ENCODE data around the gene RAB11FIP4.

RAB11FIP4 gene

DNA sequence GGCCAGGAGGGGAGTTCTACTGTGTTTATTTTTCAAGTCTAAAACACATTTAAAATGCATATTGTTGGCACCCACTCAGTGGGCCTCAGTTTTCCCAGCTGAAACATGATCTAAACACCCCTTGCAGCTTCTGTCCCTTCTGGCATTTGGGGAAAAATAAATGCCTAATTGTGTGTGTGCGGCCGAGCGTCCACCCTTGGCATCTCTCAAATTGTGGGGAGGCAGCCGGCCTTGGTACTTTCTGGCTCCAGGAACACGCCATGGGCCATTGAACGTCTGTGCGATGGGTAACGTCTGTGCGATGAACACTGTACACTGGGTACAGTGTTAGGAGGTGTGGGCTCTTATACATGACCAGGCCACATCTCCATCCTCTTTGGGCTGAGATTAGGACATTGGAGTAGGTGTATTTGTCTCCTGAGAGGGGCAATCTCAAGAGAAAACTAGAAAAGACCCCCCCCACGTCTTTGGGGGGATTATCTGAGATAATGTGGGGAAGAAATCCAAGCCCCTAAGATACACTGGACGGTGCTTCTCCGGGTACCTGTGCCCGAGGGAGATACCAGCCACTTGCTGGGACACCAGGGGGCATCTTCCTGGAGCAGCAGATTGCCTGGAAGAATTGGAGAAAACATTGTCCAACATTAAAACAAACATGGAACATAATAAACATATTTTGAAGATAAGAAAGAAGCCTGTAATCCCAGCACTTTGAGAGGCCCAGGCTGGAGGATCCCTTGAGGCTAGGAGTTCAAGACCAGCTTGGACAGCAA, 54.9 kb downstream of the RAB11FIP4 start:
- peak; percentile 0 for TF ChIP-seq CTCF (IDR thresholded peaks at IDR 0.05; ENCODE audit: insufficient read depth, missing control alignments)
- FAIRE-seq = no peak
- DNase-seq (ENCODE audit: insufficient read length, low spot score) = no peak

DNA sequence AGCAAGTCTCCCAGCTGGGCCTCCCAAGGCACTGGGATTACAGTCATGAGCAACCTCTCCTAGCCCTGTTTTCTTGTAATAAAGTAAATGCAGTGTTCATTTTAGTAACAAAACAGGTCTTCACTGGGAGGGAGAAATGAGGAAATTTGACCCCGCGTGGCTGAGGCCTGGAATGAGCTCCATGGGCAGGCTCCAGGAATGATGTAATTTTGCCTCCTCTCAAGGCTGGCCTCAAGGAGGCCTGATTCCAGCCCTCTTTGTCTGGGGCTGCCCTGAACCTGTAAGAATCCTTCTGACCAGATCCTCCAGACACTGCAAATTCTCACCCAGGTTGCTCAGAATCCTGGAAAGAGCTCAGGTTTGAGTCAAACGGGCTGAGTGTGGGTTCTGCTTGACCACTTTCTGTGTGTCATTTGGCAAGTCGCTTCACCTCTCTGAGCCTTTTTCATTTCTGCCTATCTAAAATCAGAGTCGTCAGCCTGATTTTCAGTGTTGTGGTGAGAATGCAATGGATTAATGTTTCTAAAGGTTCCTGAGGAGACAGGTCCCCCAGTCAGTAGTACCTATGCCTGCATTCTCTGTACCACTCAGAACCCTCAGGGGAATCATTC, 57.1 kb downstream of the RAB11FIP4 start:
- DNase-seq (ENCODE audit: insufficient read length, low spot score) = no peak
- FAIRE-seq = no peak
- TF ChIP-seq CTCF (IDR thresholded peaks at IDR 0.05; ENCODE audit: insufficient read depth, missing control alignments) = no peak

DNA sequence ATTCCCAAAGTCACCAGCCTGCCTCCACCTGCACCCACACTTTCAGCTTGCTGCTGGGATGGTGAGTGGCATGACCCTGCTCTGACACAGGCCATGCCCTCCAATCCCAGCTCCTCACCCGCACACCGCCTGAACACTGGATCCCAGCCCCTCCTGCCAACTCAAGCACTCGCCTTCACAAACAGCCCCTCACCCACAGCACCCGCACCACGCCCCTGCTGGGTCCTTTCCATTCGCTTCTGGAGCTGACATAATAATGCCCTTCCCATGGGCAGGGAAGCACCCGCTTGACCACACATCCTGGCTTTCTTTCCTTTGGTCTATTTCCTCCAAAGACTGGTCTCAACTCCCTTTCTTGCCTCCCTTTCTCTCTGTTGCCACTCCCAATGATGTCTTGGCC, 57.6 kb downstream of the RAB11FIP4 start:
- no peak for DNase-seq (ENCODE audit: insufficient read length, low spot score)
- no peak for TF ChIP-seq CTCF (IDR thresholded peaks at IDR 0.05; ENCODE audit: insufficient read depth, missing control alignments)
- FAIRE-seq = no peak

- TF ChIP-seq CTCF (IDR thresholded peaks at IDR 0.05; ENCODE audit: insufficient read depth, missing control alignments) = no peak
- FAIRE-seq (no peak), DNase-seq (ENCODE audit: insufficient read length, low spot score) (no peak)
Measured at GRCh38 chr17:31449746-31450145, 58.3 kb downstream of the RAB11FIP4 start.

- DNase-seq (ENCODE audit: insufficient read length, low spot score) (no peak), FAIRE-seq (no peak)
- TF ChIP-seq CTCF (IDR thresholded peaks at IDR 0.05; ENCODE audit: insufficient read depth, missing control alignments) = no peak
Measured at GRCh38 chr17:31452101-31452500, 60.6 kb downstream of the RAB11FIP4 start.

DNA sequence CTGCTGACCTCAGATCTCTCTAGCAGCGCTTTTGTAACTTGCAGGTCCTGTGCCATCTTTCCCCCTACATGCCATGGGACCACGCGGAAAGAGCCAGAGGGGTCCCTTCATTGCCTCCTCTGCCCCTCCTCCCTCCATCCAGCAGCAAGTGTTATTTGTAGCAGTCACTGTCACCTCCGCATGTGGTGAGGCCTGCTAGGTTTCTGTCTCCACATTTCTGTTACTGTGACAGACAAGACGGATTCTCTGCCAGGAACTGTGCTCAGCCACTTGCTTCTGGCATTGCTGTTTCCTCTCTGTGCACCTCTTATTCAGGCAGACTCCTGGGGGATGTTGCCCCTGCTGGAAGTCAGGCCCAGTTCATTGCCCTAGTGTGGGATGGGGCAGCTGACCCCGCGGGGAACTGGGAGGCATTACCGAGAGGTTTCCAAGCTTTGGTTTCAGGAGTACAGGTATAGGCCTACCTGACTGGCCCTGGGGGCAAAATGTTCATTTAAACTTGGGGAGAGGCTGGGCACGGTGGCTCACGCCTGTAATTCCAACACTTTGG, 61.2 kb downstream of the RAB11FIP4 start:
- FAIRE-seq = no peak
- no peak for TF ChIP-seq CTCF (IDR thresholded peaks at IDR 0.05; ENCODE audit: insufficient read depth, missing control alignments)
- DNase-seq (ENCODE audit: insufficient read length, low spot score) = no peak

GRCh38 chr17:31453896-31454295, 62.4 kb downstream of the RAB11FIP4 start:
- no peak for TF ChIP-seq CTCF (IDR thresholded peaks at IDR 0.05; ENCODE audit: insufficient read depth, missing control alignments)
- DNase-seq (ENCODE audit: insufficient read length, low spot score) (no peak), FAIRE-seq (no peak)
